Fibroblast of the aortic adventitia (primary cell): ENCODE data around the gene PCAT6. TPM values are rescaled to one million over a fixed set of nuclear protein-coding genes. Genes with fewer than 3 reads are reported as not detected.
"Not testable (repeated sequence)": the region's sequence is repeated elsewhere in the genome, so short reads cannot be mapped to it uniquely, and the experiment has no call there.

Source experiments
- DNase-seq: peaks from one replicate; pipeline ENCODE4 v3.0.0-alpha.2; 2010; ENCODE audit warnings: low read depth
- H3K4me3 ChIP-seq: 2 replicates; pipeline ENCODE4 v1.5.1; 2011; ENCODE audit warnings: low read depth, mild to moderate bottlenecking, control low read depth, low read length, moderate library complexity
- total RNA-seq: library from RNA; depleted of rRNA; stranded (reverse); fragments of >200 nt; gene quantifications from 2 replicates; pipeline ENCODE4 v1.2.3, GENCODE V29; 2012; ENCODE audit warnings: low replicate concordance
- TF ChIP-seq, protein P1 (sequence below): IDR thresholded peaks from 2 replicates; pipeline ENCODE4 v1.5.1; 2011; ENCODE audit warnings: mild to moderate bottlenecking, low read length, control low read depth, inconsistent platforms; ENCODE audit not compliant: insufficient read depth

The PCAT6 gene
- total RNA-seq, 1 donor: not detected

DNA sequence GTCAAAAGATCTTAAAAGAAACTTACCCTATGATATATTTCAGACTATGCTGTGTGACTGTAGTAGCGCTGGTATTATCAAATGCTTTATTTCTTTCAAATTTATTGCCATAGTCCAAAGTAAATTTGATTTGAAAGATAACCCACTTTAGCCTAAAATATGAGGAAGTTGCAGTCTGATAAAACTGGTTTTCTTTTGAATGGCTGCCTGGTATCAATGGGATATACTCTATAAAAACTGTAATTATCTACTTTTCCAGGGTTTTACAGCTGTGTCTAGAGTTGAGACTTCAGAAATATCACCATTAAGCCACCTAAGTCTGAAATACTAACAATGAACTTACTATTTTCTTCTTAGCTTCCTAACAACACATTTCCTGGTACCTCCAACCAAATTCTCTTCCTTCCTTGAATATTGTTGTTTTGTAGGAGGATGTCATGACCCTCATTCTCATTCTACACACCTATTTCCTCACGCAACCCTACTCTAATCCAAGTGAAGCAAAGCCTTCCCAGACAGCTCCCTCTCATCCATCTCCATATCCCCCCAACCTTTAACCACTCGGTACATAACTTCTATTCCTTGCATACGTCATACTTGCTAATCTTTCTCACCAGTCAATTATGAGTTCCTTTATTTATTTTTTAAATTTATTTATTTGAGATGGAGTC is 19.5 kb upstream of the PCAT6 start:
- no peak overlapping the region for H3K4me3 ChIP-seq
- no peak for DNase-seq
- TF ChIP-seq, protein P1, sequence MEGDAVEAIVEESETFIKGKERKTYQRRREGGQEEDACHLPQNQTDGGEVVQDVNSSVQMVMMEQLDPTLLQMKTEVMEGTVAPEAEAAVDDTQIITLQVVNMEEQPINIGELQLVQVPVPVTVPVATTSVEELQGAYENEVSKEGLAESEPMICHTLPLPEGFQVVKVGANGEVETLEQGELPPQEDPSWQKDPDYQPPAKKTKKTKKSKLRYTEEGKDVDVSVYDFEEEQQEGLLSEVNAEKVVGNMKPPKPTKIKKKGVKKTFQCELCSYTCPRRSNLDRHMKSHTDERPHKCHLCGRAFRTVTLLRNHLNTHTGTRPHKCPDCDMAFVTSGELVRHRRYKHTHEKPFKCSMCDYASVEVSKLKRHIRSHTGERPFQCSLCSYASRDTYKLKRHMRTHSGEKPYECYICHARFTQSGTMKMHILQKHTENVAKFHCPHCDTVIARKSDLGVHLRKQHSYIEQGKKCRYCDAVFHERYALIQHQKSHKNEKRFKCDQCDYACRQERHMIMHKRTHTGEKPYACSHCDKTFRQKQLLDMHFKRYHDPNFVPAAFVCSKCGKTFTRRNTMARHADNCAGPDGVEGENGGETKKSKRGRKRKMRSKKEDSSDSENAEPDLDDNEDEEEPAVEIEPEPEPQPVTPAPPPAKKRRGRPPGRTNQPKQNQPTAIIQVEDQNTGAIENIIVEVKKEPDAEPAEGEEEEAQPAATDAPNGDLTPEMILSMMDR: no peak

DNA sequence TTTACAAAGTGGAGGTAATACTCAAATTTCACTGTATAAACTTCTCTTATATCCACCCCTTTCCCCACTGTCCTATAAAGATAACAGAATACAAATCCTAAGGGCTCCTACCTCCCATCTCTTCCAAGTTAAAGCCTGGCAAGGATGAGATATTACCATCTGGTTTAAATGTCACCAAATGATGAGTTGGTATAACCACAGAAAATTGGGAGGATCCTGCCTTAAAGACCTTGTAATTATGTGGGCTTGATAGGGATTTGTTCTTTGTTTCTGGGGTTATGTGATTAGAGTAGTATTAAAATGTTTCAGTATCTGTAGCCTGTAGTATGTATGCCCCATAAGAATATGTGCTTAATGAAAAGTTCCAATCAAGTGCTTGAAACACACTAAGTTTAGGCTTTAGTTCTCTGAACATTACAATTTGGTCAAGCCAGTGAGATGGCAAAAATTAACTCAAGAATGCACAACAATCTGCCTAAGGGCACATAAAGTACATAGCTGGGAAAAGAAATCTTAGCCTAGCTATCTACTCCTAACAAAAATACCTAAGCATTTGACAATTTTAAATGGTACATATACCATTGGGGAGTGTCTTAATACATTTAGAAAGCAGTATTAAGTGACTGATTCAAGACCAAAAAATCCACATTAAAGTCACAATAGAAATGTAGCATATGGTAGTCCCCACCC is 16.6 kb upstream of the PCAT6 start:
- TF ChIP-seq, protein P1: no peak
- H3K4me3 ChIP-seq: no peak overlapping the region
- DNase-seq: no peak

DNA sequence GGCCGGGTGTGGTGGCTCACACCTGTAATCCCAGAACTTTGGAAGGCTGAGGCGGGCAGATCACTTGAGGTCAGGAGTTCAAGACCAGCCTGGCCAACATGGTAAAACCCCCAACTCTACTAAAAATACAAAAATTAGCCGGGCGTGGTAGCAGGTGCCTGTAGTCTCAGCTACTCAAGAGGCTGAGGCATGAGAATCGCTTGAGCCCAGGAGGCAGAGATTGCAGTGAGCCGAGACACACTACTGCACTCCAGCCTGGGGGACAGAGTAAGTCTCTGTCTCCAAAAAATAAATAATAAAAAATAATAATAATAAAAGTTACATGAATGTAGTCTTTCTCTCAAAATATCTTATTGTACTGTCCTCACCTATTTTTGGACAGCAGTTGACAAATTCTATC is 15.8 kb upstream of the PCAT6 start:
- H3K4me3 ChIP-seq, DNase-seq: not testable (repeated sequence)

DNA sequence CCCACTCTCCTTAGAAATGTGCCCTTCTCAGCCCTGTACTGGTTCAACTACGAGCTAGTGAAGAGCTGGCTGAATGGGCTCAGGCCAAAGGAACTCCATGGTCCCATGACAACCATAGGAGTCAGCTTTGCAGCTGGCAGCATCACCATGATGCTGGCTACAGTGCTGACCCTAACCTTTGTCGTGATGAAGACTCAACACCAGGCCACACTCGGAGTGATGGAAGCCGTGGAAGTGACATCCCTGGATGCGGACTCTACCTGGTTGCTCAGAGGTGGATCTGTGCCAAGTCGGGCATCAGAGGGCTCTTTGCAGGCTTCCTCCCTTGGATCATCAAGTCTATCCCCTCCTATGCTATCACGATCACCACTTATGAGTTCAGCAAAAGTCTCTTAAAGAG is 14.1 kb upstream of the PCAT6 start:
- H3K4me3 ChIP-seq: no peak overlapping the region
- TF ChIP-seq, protein P1: no peak
- DNase-seq: no peak

DNA sequence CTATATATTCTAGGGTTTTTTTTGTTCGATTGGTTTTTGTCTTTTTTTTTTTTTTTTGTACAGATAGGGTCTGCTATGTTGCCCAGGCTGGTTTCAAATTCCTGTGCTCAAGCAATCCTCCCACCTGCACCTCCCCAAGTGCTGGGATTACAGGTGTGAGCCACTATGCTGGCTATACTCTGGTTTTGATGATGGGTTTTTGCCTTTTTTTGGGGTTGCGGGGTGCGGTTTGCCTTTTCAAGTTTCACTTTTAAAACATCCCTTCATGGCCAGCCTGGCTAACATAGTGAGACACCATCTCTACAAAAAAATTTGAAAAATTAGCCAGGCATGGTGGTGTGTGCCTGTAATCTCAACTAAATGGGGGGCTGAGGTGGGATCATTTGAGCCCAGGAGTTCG is 12.5 kb upstream of the PCAT6 start:
- H3K4me3 ChIP-seq: no peak overlapping the region
- DNase-seq: no peak
- TF ChIP-seq, protein P1: no peak

DNA sequence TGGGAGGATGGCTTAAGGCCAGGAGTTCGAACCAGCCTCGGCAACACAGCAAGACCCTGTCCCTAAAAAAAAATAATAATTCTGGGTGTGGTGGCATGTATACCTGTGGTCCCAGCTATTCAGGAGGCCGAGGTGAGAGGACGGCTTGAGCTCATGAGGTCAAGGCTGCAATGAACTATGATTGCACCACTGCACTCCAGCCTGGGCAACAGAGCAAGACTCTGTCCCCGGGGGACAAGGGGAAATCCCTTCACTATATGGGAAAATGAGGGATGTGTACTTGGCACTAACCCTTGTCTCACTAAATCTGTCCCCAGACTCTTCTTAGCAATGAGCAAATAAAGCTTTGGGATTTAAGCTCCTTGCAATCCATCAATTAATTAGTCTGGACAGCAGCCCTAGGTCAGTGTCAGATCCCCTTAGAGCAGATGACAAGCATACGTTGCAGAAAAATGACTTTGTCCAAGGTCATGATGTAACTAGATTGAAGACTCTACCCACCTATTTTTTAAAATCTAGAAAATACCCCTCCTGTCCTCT is 11.9 kb upstream of the PCAT6 start:
- DNase-seq: no peak
- H3K4me3 ChIP-seq: no peak overlapping the region
- TF ChIP-seq, protein P1: no peak

DNA sequence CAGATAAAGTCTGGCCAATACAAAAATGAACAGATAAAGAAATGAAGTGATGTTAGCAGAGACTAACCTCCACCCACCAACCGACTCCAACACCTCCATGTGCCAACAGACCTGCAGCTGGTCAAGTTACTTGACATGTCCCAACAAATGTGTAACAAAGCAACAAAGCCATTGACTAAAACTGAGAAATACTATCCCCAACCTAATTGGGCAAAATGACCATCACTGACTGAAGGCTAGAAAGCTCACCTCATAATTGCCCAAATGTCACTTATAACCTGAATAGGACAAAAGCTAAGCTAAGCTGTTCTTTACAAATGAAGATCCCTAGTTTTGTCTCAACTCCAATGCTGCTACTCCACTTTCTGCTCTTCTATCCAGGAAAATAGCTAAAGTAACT is 10.0 kb upstream of the PCAT6 start:
- no peak overlapping the region for H3K4me3 ChIP-seq
- no peak for DNase-seq
- TF ChIP-seq, protein P1: no peak
